Mesendoderm (in vitro differentiated cells): ENCODE results near the gene BLID.

Source experiments
- DNase-seq: peaks from one replicate; pipeline ENCODE4 v3.0.0; 2013
- H2AK5ac ChIP-seq: 2 replicates; pipeline ENCODE4 v1.6.1; 2013; ENCODE audit warnings: low read length, inconsistent platforms
- H2BK120ac ChIP-seq: 2 replicates; pipeline ENCODE4 v1.6.1; 2013; ENCODE audit warnings: low read depth, mild to moderate bottlenecking, low read length, moderate library complexity, mixed read lengths
- H2BK15ac ChIP-seq: replicated peaks from 2 replicates; pipeline ENCODE4 v1.6.1; 2013; ENCODE audit warnings: low read depth, mild to moderate bottlenecking, moderate library complexity
- H2BK5ac ChIP-seq: 2 replicates; pipeline ENCODE4 v1.6.1; 2013; ENCODE audit warnings: low read length, inconsistent platforms
- H3K18ac ChIP-seq: 2 replicates; pipeline ENCODE4 v1.6.1; 2013; ENCODE audit warnings: mild to moderate bottlenecking, low read length, mixed read lengths
- H3K23ac ChIP-seq: one replicate; pipeline ENCODE4 v1.6.1; 2013; ENCODE audit warnings: low read length
- H3K27ac ChIP-seq: 2 replicates; pipeline ENCODE4 v1.5.1; 2013; ENCODE audit warnings: low read depth, mild to moderate bottlenecking, inconsistent platforms, low read length, moderate library complexity
- H3K27me3 ChIP-seq: 2 replicates; pipeline ENCODE4 v1.6.1; 2013; ENCODE audit warnings: low read length, control low read depth, mild to moderate bottlenecking, inconsistent platforms; ENCODE audit not compliant: insufficient read depth, poor library complexity
- H3K36me3 ChIP-seq: 2 replicates; pipeline ENCODE4 v1.6.1; 2013; ENCODE audit warnings: low read length, inconsistent platforms; ENCODE audit not compliant: control insufficient read depth, insufficient read depth
- H3K4ac ChIP-seq: one replicate; pipeline ENCODE4 v1.6.1; 2013; ENCODE audit warnings: low read depth, mild to moderate bottlenecking, low read length, moderate library complexity
- H3K4me1 ChIP-seq: 2 replicates; pipeline ENCODE4 v1.6.1; 2013; ENCODE audit warnings: low read depth, low read length, inconsistent platforms; ENCODE audit not compliant: control insufficient read depth
- H3K4me2 ChIP-seq: 2 replicates; pipeline ENCODE4 v1.6.1; 2013; ENCODE audit warnings: low read length
- H3K4me3 ChIP-seq: 2 replicates; pipeline ENCODE4 v1.5.1; 2013; ENCODE audit warnings: mild to moderate bottlenecking, low read length
- H3K56ac ChIP-seq: one replicate; pipeline ENCODE4 v1.6.1; 2013; ENCODE audit warnings: low read length
- H3K79me1 ChIP-seq: 2 replicates; pipeline ENCODE4 v1.6.1; 2013; ENCODE audit warnings: low read length, inconsistent platforms
- H3K79me2 ChIP-seq: 2 replicates; pipeline ENCODE4 v1.6.1; 2013; ENCODE audit warnings: mild to moderate bottlenecking, low read length; ENCODE audit not compliant: control insufficient read depth, insufficient read depth
- H3K9ac ChIP-seq: 2 replicates; pipeline ENCODE4 v1.6.1; 2013; ENCODE audit warnings: low read length, inconsistent platforms
- H4K5ac ChIP-seq: one replicate; pipeline ENCODE4 v1.6.1; 2013; ENCODE audit warnings: low read length
- H4K8ac ChIP-seq: one replicate; pipeline ENCODE4 v1.6.1; 2013; ENCODE audit warnings: low read depth, mild to moderate bottlenecking, control low read depth, low read length, moderate library complexity
- WGBS: extraction: QIAGEN DNeasy Blood & Tissue Kit; methylation state at CpG from one replicate; pipeline ENCODE4 v1.1.7; 2013; ENCODE audit warnings: low lambda C conversion rate, missing lambda C conversion rate; ENCODE audit not compliant: insufficient coverage; ENCODE audit errors: extremely low coverage; 5-methylcytosine and 5-hydroxymethylcytosine counted together

BLID gene

DNA sequence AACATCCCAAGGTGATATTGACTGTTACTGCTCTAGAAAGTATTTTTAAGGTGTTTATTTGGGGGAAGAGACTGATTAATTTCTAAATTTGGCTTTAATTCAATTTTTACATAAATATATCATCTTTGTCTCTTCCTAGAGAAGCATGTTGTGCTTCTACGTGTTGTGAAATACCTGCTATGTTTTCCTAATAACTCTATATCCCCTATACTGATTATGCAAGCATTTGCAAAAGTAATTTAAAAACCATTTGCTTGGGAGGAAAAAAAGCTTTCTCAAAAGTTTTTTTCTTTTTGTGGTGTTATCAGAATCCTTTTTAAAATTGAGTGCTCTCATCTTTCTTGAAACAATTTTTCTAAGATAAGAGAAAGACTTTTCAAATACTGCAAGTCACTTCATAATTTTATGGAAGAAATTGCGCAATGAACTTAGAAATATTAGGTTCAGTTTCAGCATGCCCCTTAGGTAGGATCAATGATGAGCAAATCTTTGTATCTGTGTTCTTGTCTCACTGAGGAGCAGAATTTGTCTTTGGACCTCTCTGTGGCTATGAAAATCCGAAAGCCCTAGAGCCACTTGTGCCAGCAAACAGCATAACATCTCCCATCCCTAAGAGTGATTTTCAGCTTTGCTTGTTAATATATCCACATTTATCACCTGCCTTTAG lies 7.4 kb upstream of the BLID start:
- no peak overlapping the region for H3K23ac ChIP-seq
- no peaks in the 10 kb centered on the region for H3K4me1 ChIP-seq
- H3K79me2 ChIP-seq, result no peaks in the 10 kb centered on the region
- no peak overlapping the region for H2BK120ac ChIP-seq
- no peak overlapping the region for H3K56ac ChIP-seq
- H3K4me2 ChIP-seq, result no peak overlapping the region
- WGBS, result no CpG with 5 or more reads among the region's 3 CpGs
- H3K27ac ChIP-seq, result no peak overlapping the region
- no peak overlapping the region for H2BK15ac ChIP-seq
- H3K4ac ChIP-seq, result no peak overlapping the region
- H3K27me3 ChIP-seq, result no peaks in the 10 kb centered on the region
- H4K5ac ChIP-seq, result no peak overlapping the region
- no peak overlapping the region for H3K9ac ChIP-seq
- H4K8ac ChIP-seq, result no peak overlapping the region
- no peak overlapping the region for H2AK5ac ChIP-seq
- DNase-seq, result no peak
- H3K36me3 ChIP-seq, result no peaks in the 10 kb centered on the region
- no peak overlapping the region for H3K4me3 ChIP-seq
- H3K18ac ChIP-seq, result no peak overlapping the region
- H3K79me1 ChIP-seq, result no peaks in the 10 kb centered on the region
- H2BK5ac ChIP-seq, result no peak overlapping the region

DNA sequence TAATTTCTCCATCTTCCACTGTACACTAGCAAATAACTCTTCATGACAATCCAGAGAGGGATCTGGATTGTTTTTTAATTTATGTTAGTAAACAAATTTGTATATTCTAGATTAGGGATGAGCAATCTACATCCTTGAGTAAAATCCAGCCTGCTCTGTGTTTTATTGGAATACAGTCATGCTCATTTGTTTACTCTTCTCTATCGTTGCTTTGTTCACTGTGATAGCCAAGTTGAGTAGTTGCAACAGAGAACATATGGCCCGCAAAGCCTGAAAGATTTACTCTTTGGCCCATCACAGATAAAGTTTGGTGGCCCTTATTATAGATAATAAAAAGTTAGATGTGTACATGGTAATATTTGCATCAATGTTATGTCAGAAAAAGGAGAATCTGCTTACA lies 6.2 kb upstream of the BLID start:
- Histone ChIP-seq H3K4me3 (no peak overlapping the region), H3K4ac (no peak overlapping the region), H3K56ac (no peak overlapping the region), H3K23ac (no peak overlapping the region), H3K4me1 (no peaks in the 10 kb centered on the region), H2AK5ac (no peak overlapping the region), H3K79me2 (no peaks in the 10 kb centered on the region), H3K18ac (no peak overlapping the region), H3K9ac (no peak overlapping the region), H3K36me3 (no peaks in the 10 kb centered on the region), H2BK15ac (no peak overlapping the region), H4K5ac (no peak overlapping the region), H3K4me2 (no peak overlapping the region), H4K8ac (no peak overlapping the region), H2BK120ac (no peak overlapping the region), H3K27ac (no peak overlapping the region), H3K79me1 (no peaks in the 10 kb centered on the region), H3K27me3 (no peaks in the 10 kb centered on the region), H2BK5ac (no peak overlapping the region)
- WGBS, result no CpG with 5 or more reads among the region's 2 CpGs
- DNase-seq, result no peak

DNA sequence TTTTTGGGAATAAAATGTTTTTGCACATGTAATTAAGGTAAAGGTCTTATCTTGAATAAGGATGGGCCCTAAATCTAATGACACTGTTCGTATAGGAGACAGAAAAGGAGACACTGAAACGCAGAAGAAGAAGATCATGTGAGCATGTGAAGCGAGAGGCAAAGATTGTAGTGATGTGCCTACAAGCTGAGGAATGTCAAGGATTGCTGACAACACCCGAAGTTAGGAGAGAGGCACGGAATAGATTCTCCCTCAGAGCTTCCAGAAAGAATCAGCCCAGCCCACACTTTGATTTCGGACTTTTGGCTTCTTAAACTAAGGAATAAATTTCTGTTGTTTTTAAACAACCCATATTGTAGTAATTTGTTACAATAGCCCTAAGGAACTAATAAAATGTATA lies 4.1 kb upstream of the BLID start:
- Histone ChIP-seq H4K5ac (no peak overlapping the region), H3K79me2 (no peaks in the 10 kb centered on the region), H3K79me1 (no peaks in the 10 kb centered on the region), H4K8ac (no peak overlapping the region), H2BK5ac (no peak overlapping the region), H3K27me3 (no peaks in the 10 kb centered on the region), H3K4ac (no peak overlapping the region), H3K23ac (no peak overlapping the region), H2BK120ac (no peak overlapping the region), H3K18ac (no peak overlapping the region), H3K4me2 (no peak overlapping the region), H2BK15ac (no peak overlapping the region), H3K56ac (no peak overlapping the region), H3K36me3 (no peaks in the 10 kb centered on the region), H3K27ac (no peak overlapping the region), H2AK5ac (no peak overlapping the region), H3K9ac (no peak overlapping the region), H3K4me1 (no peaks in the 10 kb centered on the region), H3K4me3 (no peak overlapping the region)
- no peak for DNase-seq
- WGBS, result no CpG with 5 or more reads among the region's 6 CpGs

DNA sequence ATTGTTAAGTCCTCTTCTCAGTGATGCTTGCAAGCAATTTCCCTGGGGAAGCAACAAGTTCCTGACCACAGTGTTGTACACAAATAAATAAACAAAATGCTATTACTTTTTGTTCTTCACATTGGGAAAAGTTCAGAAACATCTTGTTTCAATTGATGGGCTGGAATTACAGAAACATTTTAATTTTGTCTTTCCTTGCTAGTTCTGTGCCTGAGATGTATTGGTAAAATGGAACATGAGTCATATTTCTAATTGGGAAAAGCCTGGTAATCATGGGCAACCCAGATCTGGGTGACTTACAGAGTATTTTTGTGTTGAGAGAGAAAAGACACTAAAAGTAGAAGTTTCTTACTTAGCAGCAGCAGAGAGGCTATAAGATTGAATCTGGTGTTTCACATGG lies 576 bp upstream of the BLID start:
- Histone ChIP-seq H2BK15ac (no peak overlapping the region), H3K27ac (no peak overlapping the region), H2AK5ac (no peak overlapping the region), H3K79me2 (no peaks in the 10 kb centered on the region), H3K4me2 (no peak overlapping the region), H3K4me1 (no peaks in the 10 kb centered on the region), H3K56ac (no peak overlapping the region), H4K8ac (no peak overlapping the region), H3K9ac (no peak overlapping the region), H3K36me3 (no peaks in the 10 kb centered on the region), H3K4me3 (no peak overlapping the region), H2BK120ac (no peak overlapping the region), H4K5ac (no peak overlapping the region), H3K79me1 (no peaks in the 10 kb centered on the region), H3K18ac (no peak overlapping the region), H3K23ac (no peak overlapping the region), H3K27me3 (no peaks in the 10 kb centered on the region), H2BK5ac (no peak overlapping the region), H3K4ac (no peak overlapping the region)
- DNase-seq, result no peak

DNA sequence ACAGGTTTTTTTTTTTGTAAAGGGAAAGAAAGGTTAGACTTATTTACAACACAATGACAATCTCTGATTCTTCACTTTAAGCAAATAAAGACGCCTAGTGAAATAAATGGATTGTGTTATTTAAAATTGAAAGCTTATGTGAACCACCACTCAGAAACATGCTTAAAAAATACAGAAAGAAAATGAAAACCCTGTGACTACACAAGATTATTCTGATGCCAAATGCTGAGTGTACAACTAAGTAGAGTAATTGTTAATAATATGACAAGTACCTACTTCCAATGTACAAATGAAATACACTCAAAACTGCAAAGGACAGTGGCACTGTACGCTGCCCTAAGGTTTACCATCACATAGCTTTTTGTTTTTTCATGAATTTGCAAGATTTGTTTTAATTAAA lies 1.0 kb downstream of the BLID start:
- Histone ChIP-seq H3K79me2 (no peaks in the 10 kb centered on the region), H3K27me3 (no peaks in the 10 kb centered on the region), H3K23ac (no peak overlapping the region), H3K4me3 (no peak overlapping the region), H3K9ac (no peak overlapping the region), H3K18ac (no peak overlapping the region), H3K79me1 (no peaks in the 10 kb centered on the region), H3K36me3 (no peaks in the 10 kb centered on the region), H2BK120ac (no peak overlapping the region), H3K4me1 (no peaks in the 10 kb centered on the region), H2BK15ac (no peak overlapping the region), H3K56ac (no peak overlapping the region), H3K4ac (no peak overlapping the region), H2AK5ac (no peak overlapping the region), H4K8ac (no peak overlapping the region), H4K5ac (no peak overlapping the region), H2BK5ac (no peak overlapping the region), H3K4me2 (no peak overlapping the region), H3K27ac (no peak overlapping the region)
- no peak for DNase-seq
- WGBS, result no CpG with 5 or more reads among the region's 2 CpGs
